ENCODE data around the gene CXCL3.
A peak's percentile ranks its signal among the peaks of the same experiment; 100 is the strongest.

The CXCL3 gene

GRCh38 chr4:74039315-74039763 lies 850 bp upstream of the CXCL3 start:
- WGBS, 2 experiments = 49 to 58% methylated on average over 4 of the region's 4 CpGs
- no peaks in the 10 kb centered on the region for H3K36me3 ChIP-seq (ENCODE audit: control insufficient read depth, insufficient read depth, low read length)

DNA sequence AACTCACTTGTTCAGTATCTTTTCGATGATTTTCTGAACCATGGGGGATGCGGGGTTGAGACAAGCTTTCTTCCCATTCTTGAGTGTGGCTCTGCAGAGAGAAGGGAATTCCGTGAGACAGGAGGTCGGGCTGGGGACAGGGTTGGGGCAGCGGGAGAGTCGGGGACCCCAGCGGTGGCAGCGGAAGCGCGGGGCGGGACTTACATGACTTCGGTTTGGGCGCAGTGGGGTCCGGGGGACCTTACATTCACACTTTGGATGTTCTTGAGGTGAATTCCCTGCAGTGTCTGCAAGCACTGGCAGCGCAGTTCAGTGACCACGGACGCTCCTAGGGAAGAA lies 434 bp downstream of the CXCL3 start:
- Histone ChIP-seq H3K4me1 (ENCODE audit: control insufficient read depth, insufficient read depth, low read length) (peaks cover 12% of the 10 kb centered on the region), H3K27me3 (ENCODE audit: control insufficient read depth, insufficient read depth, low read length, poor library complexity, severe bottlenecking) (peaks cover 14% of the 10 kb centered on the region), H3K36me3 (ENCODE audit: control insufficient read depth, insufficient read depth, low read length) (no peaks in the 10 kb centered on the region), H3K27ac (ENCODE audit: insufficient read depth, low read depth, low read length, poor library complexity, severe bottlenecking) (no peak overlapping the region), H3K9me3 (ENCODE audit: control insufficient read depth, low read length) (no peaks in the 10 kb centered on the region), H3K4me3 (ENCODE audit: insufficient read depth, low read depth, low read length) (peak overlapping the region; percentile 39)
- 3 to 5% methylated on average over 17 of the region's 17 CpGs for WGBS, 2 experiments

More at GRCh38 chr4:74039315-74039763, 850 bp upstream of the CXCL3 start:
- peaks cover 12% of the 10 kb centered on the region for H3K4me1 ChIP-seq (ENCODE audit: control insufficient read depth, insufficient read depth, low read length)
- H3K27me3 ChIP-seq (ENCODE audit: control insufficient read depth, insufficient read depth, low read length, poor library complexity, severe bottlenecking) = peaks cover 14% of the 10 kb centered on the region
- no peaks in the 10 kb centered on the region for H3K9me3 ChIP-seq (ENCODE audit: control insufficient read depth, low read length)
- no peak overlapping the region for H3K27ac ChIP-seq (ENCODE audit: insufficient read depth, low read depth, low read length, poor library complexity, severe bottlenecking)
- H3K4me3 ChIP-seq (ENCODE audit: insufficient read depth, low read depth, low read length) = peak overlapping the region; percentile 39

DNA sequence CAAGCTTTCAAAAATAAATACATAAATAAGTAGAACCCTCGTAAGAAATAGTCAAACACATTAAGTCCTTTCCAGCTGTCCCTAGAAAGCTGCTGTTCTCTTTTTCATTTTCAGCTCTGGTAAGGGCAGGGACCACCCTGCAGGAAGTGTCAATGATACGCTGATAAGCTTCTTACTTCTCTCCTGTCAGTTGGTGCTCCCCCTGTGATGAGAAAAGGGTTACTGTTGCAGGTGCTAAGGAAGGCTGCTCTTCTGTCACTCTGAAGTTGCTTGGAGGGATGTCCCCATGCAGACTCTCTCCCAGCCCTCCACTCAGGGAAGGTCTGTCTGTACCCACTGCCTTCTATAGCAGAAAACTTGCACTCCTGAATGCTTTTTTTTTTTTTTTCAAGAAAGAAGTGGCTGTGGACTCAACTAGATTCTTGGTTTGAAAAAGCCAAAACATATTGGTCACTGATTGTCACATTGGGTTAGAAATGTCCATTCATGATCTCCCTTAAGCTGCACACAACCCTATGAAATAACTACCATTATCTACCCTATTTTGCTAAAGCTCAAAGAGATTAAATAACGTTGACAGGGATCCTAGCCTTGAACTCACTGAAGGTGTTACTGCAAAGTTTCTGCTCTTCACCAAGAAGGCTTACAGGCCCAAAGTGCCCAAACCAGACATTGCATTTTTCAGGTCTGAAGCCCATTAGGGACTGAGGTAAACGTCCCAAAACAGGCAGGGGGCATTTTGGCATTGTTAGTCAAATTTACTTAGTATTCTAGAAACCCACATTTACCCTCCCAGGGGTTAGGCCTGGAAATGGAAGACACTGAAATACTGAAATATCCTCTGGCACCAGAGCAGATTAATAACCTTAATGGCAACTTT lies 1.2 kb downstream of the CXCL3 start:
- Histone ChIP-seq H3K36me3 (ENCODE audit: control insufficient read depth, insufficient read depth, low read length) (no peaks in the 10 kb centered on the region), H3K9me3 (ENCODE audit: control insufficient read depth, low read length) (no peaks in the 10 kb centered on the region), H3K27ac (ENCODE audit: insufficient read depth, low read depth, low read length, poor library complexity, severe bottlenecking) (no peak overlapping the region), H3K4me3 (ENCODE audit: insufficient read depth, low read depth, low read length) (peak overlapping the region; percentile 39), H3K4me1 (ENCODE audit: control insufficient read depth, insufficient read depth, low read length) (peaks cover 12% of the 10 kb centered on the region), H3K27me3 (ENCODE audit: control insufficient read depth, insufficient read depth, low read length, poor library complexity, severe bottlenecking) (peaks cover 14% of the 10 kb centered on the region)
- WGBS, 2 experiments = 34 to 37% methylated on average over 4 of the region's 4 CpGs

- peaks cover 7% of the 10 kb centered on the region for H3K4me1 ChIP-seq (ENCODE audit: control insufficient read depth, insufficient read depth, low read length)
- no peaks in the 10 kb centered on the region for H3K9me3 ChIP-seq (ENCODE audit: control insufficient read depth, low read length)
- H3K27ac ChIP-seq (ENCODE audit: insufficient read depth, low read depth, low read length, poor library complexity, severe bottlenecking) = no peak overlapping the region
These were observed 4.8 kb downstream of the CXCL3 start for GRCh38 chr4:74033739-74034138.

DNA sequence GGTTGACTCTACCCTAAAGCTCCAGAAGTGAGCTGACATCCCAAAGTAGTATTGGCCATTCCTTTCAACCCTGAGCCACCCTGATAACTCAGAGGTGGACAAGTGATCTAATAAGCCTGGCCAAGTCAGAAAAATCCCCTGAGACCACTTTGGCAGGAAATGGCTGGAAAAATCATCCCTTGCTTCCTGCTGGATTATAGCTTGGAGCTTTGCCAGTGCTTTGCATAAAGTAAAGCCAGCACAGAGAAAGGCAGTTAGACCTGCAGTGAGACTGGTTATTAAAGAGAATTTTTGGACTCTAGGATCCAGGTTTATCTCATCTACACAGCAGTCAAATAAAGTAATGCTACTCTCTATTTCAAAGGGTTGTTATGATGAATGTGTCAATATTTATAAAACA lies 6.4 kb downstream of the CXCL3 start:
- Histone ChIP-seq H3K27ac (ENCODE audit: insufficient read depth, low read depth, low read length, poor library complexity, severe bottlenecking) (no peak overlapping the region), H3K36me3 (ENCODE audit: control insufficient read depth, insufficient read depth, low read length) (no peaks in the 10 kb centered on the region), H3K27me3 (ENCODE audit: control insufficient read depth, insufficient read depth, low read length, poor library complexity, severe bottlenecking) (no peaks in the 10 kb centered on the region), H3K4me3 (ENCODE audit: insufficient read depth, low read depth, low read length) (no peak overlapping the region), H3K4me1 (ENCODE audit: control insufficient read depth, insufficient read depth, low read length) (peaks cover 3% of the 10 kb centered on the region), H3K9me3 (ENCODE audit: control insufficient read depth, low read length) (no peaks in the 10 kb centered on the region)

More at GRCh38 chr4:74033739-74034138, 4.8 kb downstream of the CXCL3 start:
- H3K27me3 ChIP-seq (ENCODE audit: control insufficient read depth, insufficient read depth, low read length, poor library complexity, severe bottlenecking) = peaks cover 3% of the 10 kb centered on the region
- H3K4me3 ChIP-seq (ENCODE audit: insufficient read depth, low read depth, low read length) = no peak overlapping the region
- H3K36me3 ChIP-seq (ENCODE audit: control insufficient read depth, insufficient read depth, low read length) = no peaks in the 10 kb centered on the region

GRCh38 chr4:74031576-74031975 lies 6.9 kb downstream of the CXCL3 start:
- no peaks in the 10 kb centered on the region for H3K9me3 ChIP-seq (ENCODE audit: control insufficient read depth, low read length)
- H3K36me3 ChIP-seq (ENCODE audit: control insufficient read depth, insufficient read depth, low read length) = no peaks in the 10 kb centered on the region
- H3K27ac ChIP-seq (ENCODE audit: insufficient read depth, low read depth, low read length, poor library complexity, severe bottlenecking) = no peak overlapping the region
- no peaks in the 10 kb centered on the region for H3K4me1 ChIP-seq (ENCODE audit: control insufficient read depth, insufficient read depth, low read length)
- no peak overlapping the region for H3K4me3 ChIP-seq (ENCODE audit: insufficient read depth, low read depth, low read length)
- no peaks in the 10 kb centered on the region for H3K27me3 ChIP-seq (ENCODE audit: control insufficient read depth, insufficient read depth, low read length, poor library complexity, severe bottlenecking)

- H3K4me1 ChIP-seq (ENCODE audit: control insufficient read depth, insufficient read depth, low read length) = no peaks in the 10 kb centered on the region
- H3K27ac ChIP-seq (ENCODE audit: insufficient read depth, low read depth, low read length, poor library complexity, severe bottlenecking) = no peak overlapping the region
- no peaks in the 10 kb centered on the region for H3K9me3 ChIP-seq (ENCODE audit: control insufficient read depth, low read length)
- H3K36me3 ChIP-seq (ENCODE audit: control insufficient read depth, insufficient read depth, low read length) = no peaks in the 10 kb centered on the region
- H3K4me3 ChIP-seq (ENCODE audit: insufficient read depth, low read depth, low read length) = no peak overlapping the region
- H3K27me3 ChIP-seq (ENCODE audit: control insufficient read depth, insufficient read depth, low read length, poor library complexity, severe bottlenecking) = no peaks in the 10 kb centered on the region
These were observed 8.2 kb downstream of the CXCL3 start for GRCh38 chr4:74030285-74030684.

GRCh38 chr4:74028504-74028903 lies 10.0 kb downstream of the CXCL3 start:
- no peaks in the 10 kb centered on the region for H3K4me1 ChIP-seq (ENCODE audit: control insufficient read depth, insufficient read depth, low read length)
- WGBS, 2 experiments = no CpG with 5 or more reads among the region's 1 CpG
- H3K9me3 ChIP-seq (ENCODE audit: control insufficient read depth, low read length) = no peaks in the 10 kb centered on the region
- no peaks in the 10 kb centered on the region for H3K36me3 ChIP-seq (ENCODE audit: control insufficient read depth, insufficient read depth, low read length)
- H3K4me3 ChIP-seq (ENCODE audit: insufficient read depth, low read depth, low read length) = no peak overlapping the region
- H3K27me3 ChIP-seq (ENCODE audit: control insufficient read depth, insufficient read depth, low read length, poor library complexity, severe bottlenecking) = no peaks in the 10 kb centered on the region
- H3K27ac ChIP-seq (ENCODE audit: insufficient read depth, low read depth, low read length, poor library complexity, severe bottlenecking) = no peak overlapping the region

DNA sequence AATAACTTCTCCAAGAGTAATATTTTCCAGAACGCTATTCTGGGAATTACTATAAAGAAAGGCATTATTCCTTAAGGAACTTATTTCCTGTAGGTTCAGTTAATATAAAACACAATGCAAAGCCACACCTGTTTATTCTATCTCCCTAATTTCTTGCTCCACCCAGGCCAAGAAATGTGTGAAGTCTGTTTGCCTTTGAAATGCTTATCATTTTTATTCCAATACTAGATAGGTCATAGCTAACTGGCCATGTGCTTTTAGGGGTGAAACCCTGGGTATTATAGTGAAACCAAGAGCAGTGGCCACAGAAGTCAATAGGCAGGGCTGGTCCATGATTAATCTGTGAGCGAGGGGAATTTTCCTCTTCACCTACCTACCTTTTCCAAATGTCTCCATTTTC lies 14.8 kb downstream of the CXCL3 start:
- no peak overlapping the region for H3K4me3 ChIP-seq (ENCODE audit: insufficient read depth, low read depth, low read length)
- no peaks in the 10 kb centered on the region for H3K36me3 ChIP-seq (ENCODE audit: control insufficient read depth, insufficient read depth, low read length)
- no peak overlapping the region for H3K27ac ChIP-seq (ENCODE audit: insufficient read depth, low read depth, low read length, poor library complexity, severe bottlenecking)
- H3K4me1 ChIP-seq (ENCODE audit: control insufficient read depth, insufficient read depth, low read length) = no peaks in the 10 kb centered on the region
- 83 to 95% methylated on average over 1 to 2 of the region's 2 CpGs for WGBS, 2 experiments
- no peaks in the 10 kb centered on the region for H3K27me3 ChIP-seq (ENCODE audit: control insufficient read depth, insufficient read depth, low read length, poor library complexity, severe bottlenecking)
- no peaks in the 10 kb centered on the region for H3K9me3 ChIP-seq (ENCODE audit: control insufficient read depth, low read length)

- Histone ChIP-seq H3K27ac (ENCODE audit: insufficient read depth, low read depth, low read length, poor library complexity, severe bottlenecking) (no peak overlapping the region), H3K9me3 (ENCODE audit: control insufficient read depth, low read length) (no peaks in the 10 kb centered on the region), H3K4me1 (ENCODE audit: control insufficient read depth, insufficient read depth, low read length) (no peaks in the 10 kb centered on the region), H3K4me3 (ENCODE audit: insufficient read depth, low read depth, low read length) (no peak overlapping the region), H3K27me3 (ENCODE audit: control insufficient read depth, insufficient read depth, low read length, poor library complexity, severe bottlenecking) (no peaks in the 10 kb centered on the region), H3K36me3 (ENCODE audit: control insufficient read depth, insufficient read depth, low read length) (no peaks in the 10 kb centered on the region)
- WGBS, 2 experiments = 92 to 100% methylated on average over 2 of the region's 2 CpGs
These were observed 16.9 kb downstream of the CXCL3 start for GRCh38 chr4:74021601-74022000.

All from ectodermal cell (in vitro differentiated cells).